ENCODE data around the gene THAP11.

DNA sequence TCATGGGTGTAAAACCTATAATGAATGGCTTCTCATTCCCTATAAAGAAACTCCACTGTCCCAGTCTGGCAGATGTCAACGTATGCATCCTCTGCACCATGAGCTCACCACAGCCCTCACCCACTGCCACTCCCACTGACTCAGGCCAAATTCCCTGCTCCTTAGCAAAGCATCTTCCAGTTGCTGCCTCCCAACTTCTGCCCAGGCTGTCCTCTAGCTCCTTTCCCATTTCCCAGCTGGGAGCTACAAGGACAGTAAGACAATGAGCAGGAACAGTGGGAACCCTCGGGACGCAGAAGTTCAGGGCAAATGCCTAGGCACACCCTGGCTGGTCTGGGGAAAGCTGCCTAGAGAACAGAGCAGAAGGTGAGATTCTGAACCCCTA is 9.1 kb upstream of the THAP11 start:
- no peak for TF ChIP-seq REST (IDR thresholded peaks at IDR 0.05; ENCODE audit: unreplicated experiment)
- TF ChIP-seq, protein P1, sequence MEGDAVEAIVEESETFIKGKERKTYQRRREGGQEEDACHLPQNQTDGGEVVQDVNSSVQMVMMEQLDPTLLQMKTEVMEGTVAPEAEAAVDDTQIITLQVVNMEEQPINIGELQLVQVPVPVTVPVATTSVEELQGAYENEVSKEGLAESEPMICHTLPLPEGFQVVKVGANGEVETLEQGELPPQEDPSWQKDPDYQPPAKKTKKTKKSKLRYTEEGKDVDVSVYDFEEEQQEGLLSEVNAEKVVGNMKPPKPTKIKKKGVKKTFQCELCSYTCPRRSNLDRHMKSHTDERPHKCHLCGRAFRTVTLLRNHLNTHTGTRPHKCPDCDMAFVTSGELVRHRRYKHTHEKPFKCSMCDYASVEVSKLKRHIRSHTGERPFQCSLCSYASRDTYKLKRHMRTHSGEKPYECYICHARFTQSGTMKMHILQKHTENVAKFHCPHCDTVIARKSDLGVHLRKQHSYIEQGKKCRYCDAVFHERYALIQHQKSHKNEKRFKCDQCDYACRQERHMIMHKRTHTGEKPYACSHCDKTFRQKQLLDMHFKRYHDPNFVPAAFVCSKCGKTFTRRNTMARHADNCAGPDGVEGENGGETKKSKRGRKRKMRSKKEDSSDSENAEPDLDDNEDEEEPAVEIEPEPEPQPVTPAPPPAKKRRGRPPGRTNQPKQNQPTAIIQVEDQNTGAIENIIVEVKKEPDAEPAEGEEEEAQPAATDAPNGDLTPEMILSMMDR (conservative IDR thresholded peaks at IDR 0.05; ENCODE audit: low read depth in 2 of 2), result no peak
